ENCODE results near the gene BAZ1B. TPM values are rescaled to one million over a fixed set of nuclear protein-coding genes. Genes with fewer than 3 reads are reported as not detected.
A peak's percentile ranks its signal among the peaks of the same experiment; 100 is the strongest.

BAZ1B gene
- total and polyA plus RNA-seq, 9 of the 15 experiments (the other 6 are each of a cell fraction or from before 2014, with no cell fraction given): 15.0 to 134 (median 79.5) TPM

- TF ChIP-seq NFIX (CRISPR knock-in tag; IDR thresholded peaks at IDR 0.05; ENCODE audit: low read depth) (no peak), CCAR2 (IDR thresholded peaks at IDR 0.05; ENCODE audit: low read depth, low read length) (no peak), TGIF2 (CRISPR knock-in tag; IDR thresholded peaks at IDR 0.05) (no peak), ZSCAN32 (CRISPR knock-in tag; IDR thresholded peaks at IDR 0.05) (no peak), ZNF76 (CRISPR knock-in tag; IDR thresholded peaks at IDR 0.05; ENCODE audit: borderline replicate concordance) (no peak), RBM39 (optimal IDR thresholded peaks at IDR 0.05; ENCODE audit: low read depth, low read length) (no peak), ZFPM2 (CRISPR knock-in tag; IDR thresholded peaks at IDR 0.05) (no peak), ZNF282 (CRISPR knock-in tag; IDR thresholded peaks at IDR 0.05) (no peak), NR3C1 (CRISPR knock-in tag; IDR thresholded peaks at IDR 0.05) (peak; percentile 80; the same call in 1 of the 2 replicates), MTA2 (IDR thresholded peaks at IDR 0.05; ENCODE audit: low read depth) (0 out of 2 replicates have a peak, but pooled peaks have one; percentile 26), ZNF280B (CRISPR knock-in tag; IDR thresholded peaks at IDR 0.05) (no peak), PBX2 (CRISPR knock-in tag; IDR thresholded peaks at IDR 0.05; ENCODE audit: low read depth) (no peak), PBX2 (tag; conservative IDR thresholded peaks at IDR 0.05; ENCODE audit: low read depth) (no peak), ETV5 (CRISPR knock-in tag; IDR thresholded peaks at IDR 0.05; ENCODE audit: low read depth) (no peak), SNRNP70 (optimal IDR thresholded peaks at IDR 0.05; ENCODE audit: low read depth, low read length) (no peak), DPF2 (IDR thresholded peaks at IDR 0.05) (peak; percentile 49; the same call in 1 of the 2 replicates), ZC3H8 (IDR thresholded peaks at IDR 0.05) (no peak), CSDE1 (IDR thresholded peaks at IDR 0.05) (no peak)
- TF ChIP-seq, protein P1, sequence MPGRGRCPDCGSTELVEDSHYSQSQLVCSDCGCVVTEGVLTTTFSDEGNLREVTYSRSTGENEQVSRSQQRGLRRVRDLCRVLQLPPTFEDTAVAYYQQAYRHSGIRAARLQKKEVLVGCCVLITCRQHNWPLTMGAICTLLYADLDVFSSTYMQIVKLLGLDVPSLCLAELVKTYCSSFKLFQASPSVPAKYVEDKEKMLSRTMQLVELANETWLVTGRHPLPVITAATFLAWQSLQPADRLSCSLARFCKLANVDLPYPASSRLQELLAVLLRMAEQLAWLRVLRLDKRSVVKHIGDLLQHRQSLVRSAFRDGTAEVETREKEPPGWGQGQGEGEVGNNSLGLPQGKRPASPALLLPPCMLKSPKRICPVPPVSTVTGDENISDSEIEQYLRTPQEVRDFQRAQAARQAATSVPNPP (IDR thresholded peaks at IDR 0.05; ENCODE audit: borderline replicate concordance, insufficient read depth, insufficient read length): no peak
- TF ChIP-seq, protein P2, sequence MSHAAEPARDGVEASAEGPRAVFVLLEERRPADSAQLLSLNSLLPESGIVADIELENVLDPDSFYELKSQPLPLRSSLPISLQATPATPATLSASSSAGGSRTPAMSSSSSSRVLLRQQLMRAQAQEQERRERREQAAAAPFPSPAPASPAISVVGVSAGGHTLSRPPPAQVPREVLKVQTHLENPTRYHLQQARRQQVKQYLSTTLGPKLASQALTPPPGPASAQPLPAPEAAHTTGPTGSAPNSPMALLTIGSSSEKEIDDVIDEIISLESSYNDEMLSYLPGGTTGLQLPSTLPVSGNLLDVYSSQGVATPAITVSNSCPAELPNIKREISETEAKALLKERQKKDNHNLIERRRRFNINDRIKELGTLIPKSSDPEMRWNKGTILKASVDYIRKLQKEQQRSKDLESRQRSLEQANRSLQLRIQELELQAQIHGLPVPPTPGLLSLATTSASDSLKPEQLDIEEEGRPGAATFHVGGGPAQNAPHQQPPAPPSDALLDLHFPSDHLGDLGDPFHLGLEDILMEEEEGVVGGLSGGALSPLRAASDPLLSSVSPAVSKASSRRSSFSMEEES (CRISPR knock-in tag; IDR thresholded peaks at IDR 0.05): no peak
These were observed 35.5 kb upstream of the BAZ1B start, which contains the start of gene BCL7B (continued) for GRCh38 chr7:73557397-73558257.
